SIG-M5 treated with dmso at 0.1 percent for 504 hours (cell line): ENCODE results near the gene CCL15.
"Not testable (repeated sequence)": the region's sequence is repeated elsewhere in the genome, so short reads cannot be mapped to it uniquely, and the experiment has no call there.

Experiments used
- DNase-seq: peaks from one replicate; lab custom pipeline; 2025; ENCODE audit not compliant: unreplicated experiment; lab: John Stamatoyannopoulos, UW

The CCL15 gene, protein sequence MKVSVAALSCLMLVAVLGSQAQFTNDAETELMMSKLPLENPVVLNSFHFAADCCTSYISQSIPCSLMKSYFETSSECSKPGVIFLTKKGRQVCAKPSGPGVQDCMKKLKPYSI

DNA sequence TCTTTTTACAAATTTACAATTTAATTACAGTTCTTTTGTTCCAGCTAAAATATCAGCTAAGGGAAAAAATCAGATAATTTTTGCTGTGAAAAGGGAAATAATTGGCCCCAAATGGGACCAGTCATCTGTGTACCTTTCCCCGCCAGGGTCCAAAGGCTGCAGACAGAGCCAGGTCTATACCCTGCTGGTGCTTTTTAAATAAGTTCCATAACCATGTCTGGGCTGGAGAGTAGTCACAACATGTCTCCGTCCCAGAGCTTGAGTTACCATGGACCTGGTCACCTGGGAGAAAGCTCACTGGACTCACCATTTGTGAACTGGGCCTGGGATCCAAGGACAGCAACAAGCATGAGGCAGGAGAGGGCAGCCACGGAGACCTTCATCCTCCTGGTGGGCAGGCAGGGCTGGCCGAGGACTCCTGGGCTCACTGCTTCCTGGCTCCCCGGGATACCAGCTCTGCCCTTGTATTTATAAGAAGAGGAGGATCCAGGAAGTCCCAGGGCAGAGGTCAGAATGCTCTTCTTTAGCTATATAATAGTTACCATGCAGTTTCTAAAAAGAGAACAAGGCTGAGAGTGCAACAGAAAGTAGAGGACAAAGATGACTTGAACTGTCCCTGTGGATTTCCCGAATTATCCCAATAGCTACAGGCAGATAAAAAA, at the start of gene CCL15:
Gene CCL15, minus strand, starts transcription at position 444 of the 662 bp plus-strand sequence. Its CDS starts 61 bp downstream, at position 383.
- no peak for DNase-seq

DNA sequence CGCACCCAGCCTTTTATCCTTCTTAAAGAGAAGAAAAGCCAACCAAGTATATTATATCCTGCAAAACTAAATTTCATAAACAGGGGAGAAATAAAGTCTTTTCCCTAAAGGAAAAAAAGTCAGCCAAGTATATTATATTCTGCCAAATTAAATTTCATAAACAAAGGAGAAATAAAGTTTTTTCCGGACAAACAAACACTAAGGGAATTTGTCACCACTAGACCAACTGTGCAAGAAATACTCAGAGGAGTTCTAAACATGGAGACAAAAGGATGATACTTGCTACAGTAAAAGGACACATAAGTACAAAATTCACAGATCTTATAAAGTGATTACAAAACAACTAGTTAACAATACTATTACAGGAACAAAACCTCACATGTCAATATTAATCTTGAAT, 48.3 kb upstream of the CCL15 start:
- DNase-seq, result no peak

DNA sequence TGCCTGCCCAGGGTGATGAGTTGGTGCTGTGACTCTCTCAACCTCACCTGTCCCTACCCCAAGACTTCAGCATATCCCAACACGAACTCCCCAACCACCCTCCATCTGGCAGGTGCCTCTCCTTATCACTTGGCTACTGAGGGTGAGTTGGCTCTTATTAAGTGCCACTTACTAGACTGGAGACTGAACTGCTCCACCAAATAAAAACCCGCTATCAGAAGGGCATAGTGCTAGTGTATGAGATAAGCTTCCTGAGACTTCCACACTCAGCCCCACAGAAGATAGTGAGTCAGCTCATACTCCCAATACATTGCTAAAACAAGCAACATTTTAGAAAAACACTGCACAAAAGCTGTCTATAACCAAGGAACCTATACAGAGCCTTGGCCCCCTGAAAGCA, 46.7 kb upstream of the CCL15 start:
- DNase-seq, result no peak

DNA sequence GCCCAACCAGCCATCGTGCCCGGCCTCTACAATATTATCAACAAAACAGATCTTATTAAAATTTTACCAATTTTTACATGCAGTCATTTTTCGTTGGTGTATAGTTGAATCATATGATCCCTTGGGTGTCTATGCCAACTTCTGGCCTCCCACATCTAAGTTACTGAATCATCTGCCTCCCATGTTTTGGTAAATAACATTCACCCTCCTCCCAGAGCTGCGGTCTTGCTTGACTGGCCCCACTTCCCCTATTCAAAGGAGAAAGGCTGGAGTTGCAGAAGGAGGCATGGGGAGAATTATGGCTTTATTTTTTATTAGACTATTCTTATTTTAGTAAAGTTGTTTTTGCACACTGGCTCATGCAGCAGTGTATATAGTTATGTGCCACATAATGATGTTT, 34.9 kb upstream of the CCL15 start:
- DNase-seq, result peak; percentile 74

DNA sequence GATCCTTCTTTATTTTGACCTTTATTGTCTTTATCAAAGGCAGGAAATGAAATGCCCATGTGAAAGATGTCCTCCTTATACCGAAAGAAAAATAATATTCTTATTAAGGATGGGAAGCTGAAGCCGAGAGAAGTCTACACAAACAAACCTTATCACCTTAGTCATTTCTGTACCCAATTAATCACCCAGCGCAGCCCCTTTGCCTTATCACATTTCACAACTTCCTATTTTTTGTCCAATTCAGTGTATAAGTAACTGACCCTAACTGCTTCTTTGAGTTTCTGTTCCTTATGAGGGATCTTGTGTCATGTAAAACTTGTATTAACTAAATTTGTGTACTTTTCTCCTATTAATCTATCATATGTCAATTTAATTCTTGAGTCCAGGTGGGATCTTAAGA, 32.8 kb upstream of the CCL15 start:
- peak; percentile 97 for DNase-seq

DNA sequence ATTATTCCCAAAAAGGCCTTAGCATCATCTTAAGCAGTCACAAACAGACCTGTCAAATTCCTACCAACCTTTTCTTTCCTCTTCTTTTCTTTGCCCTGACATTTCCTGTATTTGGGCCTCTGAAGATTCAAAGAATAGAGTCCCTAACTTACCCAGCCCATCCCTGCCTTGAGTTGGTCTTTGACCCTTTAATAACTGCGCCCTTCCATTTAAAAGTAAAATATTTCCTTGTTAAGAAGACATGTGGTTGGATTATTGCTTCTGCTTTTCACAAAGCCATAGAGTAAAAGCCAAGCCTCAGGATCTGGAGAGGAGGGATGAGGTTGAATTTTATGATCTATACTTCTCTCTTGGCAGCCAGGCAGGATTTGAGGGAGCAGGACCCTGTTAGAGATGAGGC, 29.6 kb upstream of the CCL15 start:
- DNase-seq, result no peak

DNA sequence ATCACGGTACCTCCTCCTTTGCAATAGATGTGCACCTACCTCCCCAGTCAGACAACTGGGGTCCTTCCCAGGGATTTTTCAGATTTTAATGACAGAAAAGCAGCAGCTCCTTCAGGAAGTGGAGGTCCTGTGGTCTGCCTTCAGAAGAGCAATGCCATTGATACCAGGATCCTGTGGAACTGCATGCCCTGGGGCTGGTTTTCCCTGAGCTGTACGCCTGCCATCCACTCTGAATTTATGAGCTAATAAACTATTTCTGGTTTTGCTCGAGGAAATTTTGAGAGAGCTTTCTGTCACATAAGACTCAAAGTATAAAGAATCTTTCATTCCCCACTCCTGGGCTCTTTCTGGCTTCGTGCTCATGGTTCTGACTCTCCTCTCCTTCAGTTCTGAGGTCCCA, 26.4 kb upstream of the CCL15 start:
- no peak for DNase-seq

DNA sequence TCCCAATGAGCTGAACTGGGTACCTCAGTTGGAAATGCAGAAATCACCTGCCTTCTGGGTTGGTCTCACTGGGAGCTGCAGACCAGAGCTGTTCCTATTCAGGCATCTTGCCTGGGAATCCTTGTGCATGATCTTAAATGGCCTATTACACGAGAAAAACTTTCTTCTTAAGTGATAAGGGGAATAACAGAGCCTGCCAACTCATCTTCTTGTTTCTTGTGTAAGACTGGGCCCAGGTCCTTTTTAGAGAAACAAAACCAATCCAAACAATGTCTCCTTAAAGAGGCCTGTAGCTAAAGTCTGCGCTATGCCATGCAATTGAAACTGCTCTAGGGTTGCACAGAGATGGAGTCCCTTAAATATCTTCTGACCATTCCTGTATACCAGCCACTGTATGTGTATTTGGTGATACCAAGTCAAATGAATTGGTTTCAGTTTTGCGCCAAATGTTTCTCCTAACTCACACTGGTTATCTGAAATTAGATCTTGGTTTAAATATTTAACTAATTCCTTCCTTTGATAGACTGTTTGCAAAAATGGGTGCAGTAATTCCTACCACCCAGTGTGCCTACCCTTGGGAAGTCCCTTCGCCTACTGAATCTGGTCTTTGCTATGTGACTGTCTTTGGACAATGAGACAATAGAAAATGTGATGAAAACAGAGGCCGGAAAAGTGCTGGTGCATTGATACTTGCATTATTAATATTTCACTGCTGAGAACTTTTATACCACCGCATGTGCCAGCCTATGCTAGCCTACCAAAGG, 22.9 kb upstream of the CCL15 start:
- no peak for DNase-seq

DNA sequence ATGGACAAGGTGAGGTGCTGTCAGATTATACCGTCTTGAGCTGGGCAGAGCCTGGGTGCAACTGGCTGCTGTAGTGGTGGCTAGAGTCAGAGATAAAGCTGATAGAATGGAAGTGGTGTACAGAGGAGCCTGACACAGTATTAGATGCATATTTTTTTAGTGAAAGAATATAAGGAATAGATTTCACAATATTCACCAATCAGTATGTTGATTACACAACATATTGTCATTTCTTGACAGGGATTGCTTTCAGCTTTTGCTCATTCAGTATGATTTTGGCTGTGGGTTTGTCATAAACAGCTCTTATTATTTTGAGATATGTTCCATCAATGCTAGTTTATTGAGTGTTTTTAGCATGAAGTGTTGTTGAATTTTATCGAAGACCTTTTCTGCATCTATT, 18.1 kb upstream of the CCL15 start:
- DNase-seq, result no peak

DNA sequence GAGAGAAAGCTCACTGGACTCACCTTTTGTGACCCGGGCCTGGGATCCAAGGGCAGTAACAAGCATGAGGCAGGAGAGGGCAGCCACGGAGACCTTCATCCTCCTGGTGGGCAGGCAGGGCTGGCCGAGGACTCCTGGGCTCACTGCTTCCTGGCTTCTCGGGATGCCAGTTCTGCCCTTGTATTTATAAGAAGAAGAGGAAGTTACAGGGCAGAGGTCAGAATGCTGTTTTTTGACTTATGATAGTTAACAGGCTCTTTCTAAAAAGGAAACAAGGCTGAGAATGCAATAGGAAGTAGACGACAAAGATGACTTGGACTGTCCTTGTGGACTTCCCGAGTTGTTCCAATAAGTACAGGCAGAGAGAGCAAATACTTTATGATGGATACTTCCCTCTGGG, 16.4 kb upstream of the CCL15 start, which contains the start of gene CCL23:
Gene CCL23, minus strand, starts transcription at position 174 of the 400 bp plus-strand sequence. Its CDS starts 75 bp downstream, at position 99.
- peak; percentile 60 for DNase-seq

DNA sequence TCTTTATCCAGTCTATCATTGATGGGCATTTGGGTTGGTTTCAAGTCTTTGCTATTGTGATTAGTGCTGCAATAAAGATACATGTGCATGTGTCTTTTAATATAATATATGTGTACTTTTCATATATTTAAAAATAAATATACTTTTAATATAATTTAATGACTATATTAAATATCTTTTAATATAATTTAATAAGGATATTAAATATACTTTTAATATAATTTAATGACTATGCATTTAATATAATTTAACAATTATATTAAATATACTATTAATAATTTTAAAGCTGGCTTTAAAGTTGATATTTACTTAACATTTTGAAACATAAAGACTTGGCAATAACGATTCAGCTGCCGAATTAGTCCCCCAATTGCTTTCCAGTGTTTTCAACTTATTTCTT, 15.2 kb upstream of the CCL15 start:
- no peak for DNase-seq

DNA sequence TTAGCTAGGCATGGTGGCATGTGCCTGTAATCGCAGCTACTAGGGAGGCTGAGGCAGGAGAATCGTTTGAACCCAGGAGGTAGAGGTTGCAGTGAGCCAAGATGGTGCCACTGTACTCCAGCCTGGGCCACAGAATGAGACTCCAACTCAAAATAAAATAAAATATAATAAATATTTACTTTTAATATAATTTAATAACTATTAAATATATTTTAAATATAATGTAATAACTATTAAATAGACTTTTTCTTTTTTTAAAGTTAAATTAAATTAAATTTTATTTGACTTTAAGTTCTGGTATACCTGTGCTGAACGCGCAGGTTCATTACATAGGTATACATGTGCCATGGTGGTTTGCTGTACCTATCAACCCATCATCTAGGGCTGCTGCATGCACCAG, 14.5 kb upstream of the CCL15 start:
- DNase-seq, result not testable (repeated sequence)

DNA sequence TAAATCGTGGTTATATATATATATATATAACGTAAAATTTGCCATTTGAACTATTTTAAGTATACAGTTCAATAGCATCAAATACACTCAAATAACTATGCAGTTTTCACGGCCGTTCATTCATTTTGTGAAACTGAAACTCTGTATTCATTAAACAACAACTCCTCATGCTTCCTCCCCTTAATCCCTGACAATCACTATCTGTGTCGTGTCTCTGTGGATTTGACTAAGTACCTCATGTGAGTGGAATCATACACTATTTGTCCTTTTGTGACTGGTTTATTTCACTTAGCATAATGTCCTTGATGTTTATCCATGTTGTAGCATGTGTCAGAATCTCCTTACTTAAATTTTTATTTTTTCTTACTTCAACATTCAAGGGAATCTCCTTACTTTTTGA, 13.6 kb upstream of the CCL15 start:
- DNase-seq, result no peak

DNA sequence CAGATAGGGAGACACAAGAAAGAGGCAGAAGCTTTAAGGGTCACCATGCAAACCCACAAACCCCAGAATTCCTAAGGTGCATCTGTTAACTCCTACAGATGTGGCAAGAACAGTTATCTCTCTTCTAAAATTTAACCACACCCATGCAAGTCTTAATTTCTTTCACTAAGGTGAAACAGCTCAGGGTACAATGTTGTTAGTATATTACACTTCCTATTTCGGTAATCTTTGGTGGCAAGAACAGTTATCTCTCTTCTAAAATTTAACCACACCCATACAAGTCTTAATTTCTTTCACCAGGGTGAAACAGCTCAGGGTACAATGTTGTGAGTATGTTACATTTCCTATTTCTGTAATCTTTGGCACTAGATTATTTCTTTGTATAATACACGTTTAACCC, 9.8 kb upstream of the CCL15 start:
- DNase-seq, result no peak

DNA sequence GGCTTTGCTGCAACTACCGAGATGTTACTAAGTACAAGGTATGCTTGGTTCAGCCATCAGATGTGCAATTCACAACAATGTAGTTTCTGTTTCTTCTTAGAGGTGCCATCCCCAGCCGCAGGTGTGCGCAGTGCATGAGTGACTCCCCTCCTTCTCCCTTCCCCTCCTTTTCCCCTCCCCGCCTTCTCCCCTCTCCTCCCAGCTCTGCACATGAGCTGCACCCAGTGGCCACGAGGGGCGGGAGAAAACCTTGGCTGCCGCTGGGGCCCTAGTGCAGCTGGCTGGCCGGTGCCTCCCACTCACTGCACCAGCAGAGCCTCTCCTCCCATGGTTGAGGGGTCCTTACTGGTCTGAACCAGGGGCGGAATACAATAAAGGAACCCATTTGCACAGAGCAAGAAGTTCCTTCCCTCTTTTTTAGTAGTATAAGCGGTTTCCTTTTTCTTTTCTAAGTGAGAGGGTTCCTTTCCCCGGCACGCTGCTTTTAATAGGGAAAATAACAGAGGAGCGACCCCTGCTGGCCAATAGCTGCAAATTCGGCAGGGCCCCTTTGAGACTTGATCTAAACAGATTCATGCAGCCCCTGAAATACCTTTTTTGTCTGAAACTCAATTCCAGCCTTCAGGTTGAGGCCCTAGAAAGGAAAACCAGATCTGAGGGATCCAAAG, 7.8 kb upstream of the CCL15 start:
- DNase-seq, result peak; percentile 22

DNA sequence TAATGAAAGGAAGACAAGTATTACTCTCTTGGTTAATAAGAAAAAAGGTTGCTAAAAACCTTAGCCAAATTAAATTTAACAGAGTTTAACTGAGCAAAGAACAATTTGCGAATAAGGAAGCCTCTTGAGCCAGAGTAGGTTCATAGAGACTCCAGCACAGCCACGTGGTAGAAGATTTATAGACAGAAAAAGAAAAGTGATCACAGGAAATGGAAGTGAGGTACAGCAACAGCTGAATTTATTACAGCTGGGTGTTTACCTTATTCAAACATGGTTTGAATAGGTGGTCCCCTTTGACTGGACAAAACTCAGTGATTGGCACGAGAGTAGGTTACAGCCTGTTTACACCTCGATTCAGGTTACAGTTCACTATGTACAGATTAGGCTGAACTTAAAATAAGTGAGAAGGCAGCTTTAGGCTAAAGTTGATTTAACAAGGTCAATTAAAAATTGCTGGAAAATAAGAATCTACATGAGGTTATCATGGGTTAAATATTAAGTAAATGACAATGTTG, 3.3 kb upstream of the CCL15 start:
- DNase-seq, result no peak

DNA sequence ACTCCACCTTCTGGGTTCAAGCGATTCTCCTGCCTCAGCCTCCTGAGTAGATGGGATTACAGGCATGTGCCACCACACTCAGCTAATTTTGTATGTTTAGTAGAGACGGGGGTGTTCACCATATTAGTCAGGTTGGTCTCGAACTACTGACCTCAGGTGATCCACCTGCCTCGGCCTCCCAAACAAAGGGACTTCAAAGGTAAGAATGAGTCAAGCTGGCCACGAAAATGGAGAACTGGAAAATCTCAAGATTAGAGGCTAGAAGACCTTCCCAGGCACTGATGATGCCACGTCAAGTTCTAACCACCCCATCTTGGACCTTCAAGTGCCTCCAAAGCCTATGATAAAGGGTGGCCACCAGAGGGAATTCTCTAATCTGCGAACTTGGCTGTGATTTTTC, 1.3 kb upstream of the CCL15 start:
- DNase-seq, result no peak

DNA sequence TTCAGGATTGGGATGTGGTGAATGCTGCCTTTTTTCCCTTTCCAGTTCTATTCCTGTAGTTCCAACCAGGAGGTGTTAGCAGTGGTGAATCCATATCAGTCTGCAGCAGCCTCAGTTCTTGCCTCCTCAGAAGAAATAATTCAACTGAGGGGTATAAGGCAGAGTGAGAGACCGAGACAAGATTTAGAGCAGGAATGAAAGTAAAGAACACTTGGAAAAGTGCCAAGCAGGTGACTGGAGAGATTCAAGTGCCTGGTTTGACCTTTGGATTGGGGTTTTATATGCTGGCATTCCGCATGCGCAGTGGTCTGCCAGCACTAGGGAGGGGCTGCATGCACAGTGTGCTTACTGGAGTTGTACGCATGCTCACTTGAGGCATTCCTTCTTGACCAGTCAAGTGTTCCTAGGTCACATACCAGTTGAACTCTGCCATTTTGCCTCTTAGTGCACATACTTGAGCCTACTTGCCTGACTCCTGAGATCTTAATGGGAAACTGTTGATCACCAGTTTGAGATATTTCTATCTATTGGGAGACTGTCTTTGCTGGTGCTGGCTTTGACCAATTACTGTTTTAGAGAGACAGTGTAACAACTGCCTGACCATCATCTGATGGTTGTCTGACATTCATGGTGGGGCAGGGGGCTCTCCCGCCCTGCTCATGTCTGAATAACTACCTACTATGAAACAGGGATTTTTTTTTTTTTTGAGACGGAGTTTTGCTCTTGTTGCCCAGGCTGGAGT, 680 bp upstream of the CCL15 start:
- DNase-seq, result no peak

DNA sequence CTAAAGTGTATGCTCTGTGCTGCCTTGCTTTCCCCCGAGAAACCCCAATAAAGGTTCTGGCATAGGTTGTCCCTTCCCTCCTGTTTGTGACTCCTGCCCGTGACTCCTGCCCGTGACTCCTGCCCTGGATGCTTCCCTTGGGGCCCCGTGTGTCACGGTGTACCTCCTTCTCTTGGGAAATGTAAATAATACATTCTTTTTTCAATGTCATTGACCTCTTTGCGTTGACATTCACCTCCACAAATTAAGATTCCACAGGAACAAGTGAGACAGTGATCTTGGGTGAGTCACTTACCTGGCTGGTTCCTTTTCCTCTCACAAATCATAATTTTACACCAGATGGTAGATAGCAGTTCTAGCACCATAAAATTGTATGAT, 632 bp downstream of the CCL15 start:
- no peak for DNase-seq

DNA sequence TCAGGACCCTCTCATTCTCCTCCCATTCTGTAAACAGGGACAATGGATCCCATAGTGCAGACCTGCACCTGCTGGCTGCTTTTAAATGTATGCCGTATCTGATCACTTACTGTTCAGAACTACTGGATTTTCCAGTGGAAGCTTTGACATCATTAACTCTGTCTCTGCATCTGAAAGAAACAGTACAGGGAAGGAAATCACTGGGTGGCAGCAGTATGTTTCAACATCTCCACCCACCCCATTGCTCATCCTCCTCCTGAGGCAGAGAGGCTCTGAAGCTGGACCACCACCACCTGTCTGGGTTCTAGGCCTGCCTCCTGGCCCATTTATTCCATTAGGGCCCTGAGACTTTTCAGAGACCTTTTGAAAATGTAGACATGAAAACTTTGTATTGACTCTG, 2.6 kb downstream of the CCL15 start:
- no peak for DNase-seq

DNA sequence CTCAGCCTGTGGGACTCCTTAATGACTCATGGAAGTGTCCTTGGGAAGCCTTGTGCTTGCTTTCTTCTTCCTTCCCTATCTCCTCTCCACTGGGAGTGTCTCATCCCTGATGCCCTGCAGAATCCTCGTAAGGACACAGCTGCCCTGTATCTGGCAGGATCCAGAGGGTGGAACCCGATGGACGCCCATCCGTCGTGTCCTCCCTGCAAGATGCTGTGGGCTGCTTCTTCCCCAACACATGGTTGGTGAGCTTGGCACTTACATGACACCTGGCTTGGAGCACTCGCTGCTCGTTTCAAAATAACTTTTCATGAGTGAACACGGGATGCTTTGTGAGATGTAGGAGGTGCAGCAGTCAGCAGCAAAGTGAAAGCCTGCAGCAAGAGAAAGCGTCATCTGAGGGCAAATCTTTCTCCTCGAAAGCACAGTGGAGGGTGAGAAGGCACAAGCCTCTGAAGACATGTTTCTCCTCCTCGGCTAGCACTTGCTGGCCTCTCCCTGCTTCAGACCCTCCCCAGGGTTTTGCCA, 3.3 kb downstream of the CCL15 start:
- DNase-seq, result no peak
